ENCODE results near the gene UBTD2. TPM values are rescaled to one million over a fixed set of nuclear protein-coding genes. Genes with fewer than 3 reads are reported as not detected.
A peak's percentile ranks its signal among the peaks of the same experiment; 100 is the strongest.

UBTD2 gene
- total RNA-seq, 1 donor from 2014 or later = 30.1 TPM

DNA sequence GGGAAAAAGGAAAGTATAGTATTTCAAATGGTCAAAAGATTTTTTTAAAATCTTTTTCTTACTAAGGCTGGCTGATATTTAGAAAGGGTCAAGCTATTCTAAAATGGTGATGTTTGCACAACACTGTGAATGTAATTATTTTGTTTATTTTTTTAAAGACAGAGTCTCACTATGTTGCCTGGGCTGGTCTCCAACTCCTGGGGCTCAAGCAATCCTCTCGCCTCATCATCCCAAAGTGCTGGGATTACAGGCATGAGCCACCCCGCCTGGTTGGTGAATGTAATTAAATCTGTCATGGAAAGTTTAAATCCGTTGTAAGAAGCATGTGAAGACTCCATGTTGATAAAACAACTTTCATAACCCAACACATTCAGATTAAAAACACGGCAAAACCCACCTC is 2.6 kb downstream of the UBTD2 start:
- no peaks in the 10 kb centered on the region for H3K27me3 ChIP-seq (ENCODE audit: control insufficient read depth, insufficient read depth, low read length)
- DNase-seq (ENCODE audit: low read depth) = no peak
- H3K36me3 ChIP-seq (ENCODE audit: control insufficient read depth, insufficient read depth, low read length) = no peaks in the 10 kb centered on the region
- no peak overlapping the region for H3K4me3 ChIP-seq (ENCODE audit: low read depth, low read length)
- TF ChIP-seq, protein P1, sequence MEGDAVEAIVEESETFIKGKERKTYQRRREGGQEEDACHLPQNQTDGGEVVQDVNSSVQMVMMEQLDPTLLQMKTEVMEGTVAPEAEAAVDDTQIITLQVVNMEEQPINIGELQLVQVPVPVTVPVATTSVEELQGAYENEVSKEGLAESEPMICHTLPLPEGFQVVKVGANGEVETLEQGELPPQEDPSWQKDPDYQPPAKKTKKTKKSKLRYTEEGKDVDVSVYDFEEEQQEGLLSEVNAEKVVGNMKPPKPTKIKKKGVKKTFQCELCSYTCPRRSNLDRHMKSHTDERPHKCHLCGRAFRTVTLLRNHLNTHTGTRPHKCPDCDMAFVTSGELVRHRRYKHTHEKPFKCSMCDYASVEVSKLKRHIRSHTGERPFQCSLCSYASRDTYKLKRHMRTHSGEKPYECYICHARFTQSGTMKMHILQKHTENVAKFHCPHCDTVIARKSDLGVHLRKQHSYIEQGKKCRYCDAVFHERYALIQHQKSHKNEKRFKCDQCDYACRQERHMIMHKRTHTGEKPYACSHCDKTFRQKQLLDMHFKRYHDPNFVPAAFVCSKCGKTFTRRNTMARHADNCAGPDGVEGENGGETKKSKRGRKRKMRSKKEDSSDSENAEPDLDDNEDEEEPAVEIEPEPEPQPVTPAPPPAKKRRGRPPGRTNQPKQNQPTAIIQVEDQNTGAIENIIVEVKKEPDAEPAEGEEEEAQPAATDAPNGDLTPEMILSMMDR (IDR thresholded peaks at IDR 0.05; ENCODE audit: insufficient read depth, low read length, poor library complexity, severe bottlenecking) = no peak

DNA sequence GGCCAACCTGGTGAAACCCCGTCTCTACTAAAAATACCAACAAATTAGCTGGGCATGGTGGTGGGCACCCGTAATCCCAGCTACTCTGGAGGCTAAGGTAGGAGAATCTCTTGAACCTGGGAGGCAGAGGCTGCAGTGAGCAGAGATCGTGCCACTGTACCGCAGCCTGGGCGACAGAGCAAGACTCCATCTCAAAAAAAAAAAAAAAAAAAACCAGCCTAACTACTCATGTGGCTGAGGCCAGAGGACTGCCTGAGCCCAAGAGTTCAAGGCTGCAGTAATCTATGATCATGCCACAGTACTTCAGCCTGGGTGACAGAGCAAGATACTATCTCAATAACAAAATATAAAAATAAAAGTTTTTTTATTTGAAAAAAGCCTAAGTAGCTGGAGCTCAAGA is 3.2 kb downstream of the UBTD2 start:
- DNase-seq (ENCODE audit: low read depth) = no peak
- TF ChIP-seq, protein P1 (IDR thresholded peaks at IDR 0.05; ENCODE audit: insufficient read depth, low read length, poor library complexity, severe bottlenecking) = no peak
- Histone ChIP-seq H3K27me3 (ENCODE audit: control insufficient read depth, insufficient read depth, low read length) (no peaks in the 10 kb centered on the region), H3K36me3 (ENCODE audit: control insufficient read depth, insufficient read depth, low read length) (no peaks in the 10 kb centered on the region), H3K4me3 (ENCODE audit: low read depth, low read length) (no peak overlapping the region)

GRCh38 chr5:172278356-172278755 is 5.2 kb downstream of the UBTD2 start:
- TF ChIP-seq, protein P1 (IDR thresholded peaks at IDR 0.05; ENCODE audit: insufficient read depth, low read length, poor library complexity, severe bottlenecking) = no peak
- H3K4me3 ChIP-seq (ENCODE audit: low read depth, low read length) = no peak overlapping the region
- no peak for DNase-seq (ENCODE audit: low read depth)
- H3K27me3 ChIP-seq (ENCODE audit: control insufficient read depth, insufficient read depth, low read length) = no peaks in the 10 kb centered on the region
- H3K36me3 ChIP-seq (ENCODE audit: control insufficient read depth, insufficient read depth, low read length) = no peaks in the 10 kb centered on the region

DNA sequence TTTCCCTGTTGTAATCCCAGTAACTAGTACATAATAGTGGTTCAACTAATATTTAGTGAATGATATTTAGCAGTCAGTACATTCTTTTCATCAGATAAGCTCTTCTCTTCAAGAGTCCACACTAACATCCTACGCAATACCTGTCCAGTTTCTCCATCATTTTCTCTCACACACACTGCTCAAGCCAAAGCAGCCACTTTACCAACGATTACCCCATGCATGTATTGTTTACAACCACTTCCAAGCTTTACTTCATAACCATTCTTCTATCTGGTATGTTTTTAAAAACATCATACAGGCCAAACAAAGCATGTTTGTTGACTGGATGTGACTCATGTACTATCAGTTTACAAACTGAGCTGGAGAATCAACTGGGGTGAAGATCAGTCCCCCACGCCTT is 7.3 kb downstream of the UBTD2 start:
- Histone ChIP-seq H3K36me3 (ENCODE audit: control insufficient read depth, insufficient read depth, low read length) (no peaks in the 10 kb centered on the region), H3K4me3 (ENCODE audit: low read depth, low read length) (no peak overlapping the region), H3K27me3 (ENCODE audit: control insufficient read depth, insufficient read depth, low read length) (no peaks in the 10 kb centered on the region)
- no peak for DNase-seq (ENCODE audit: low read depth)
- TF ChIP-seq, protein P1 (IDR thresholded peaks at IDR 0.05; ENCODE audit: insufficient read depth, low read length, poor library complexity, severe bottlenecking) = no peak

GRCh38 chr5:172274951-172275753 is 8.4 kb downstream of the UBTD2 start:
- no peaks in the 10 kb centered on the region for H3K36me3 ChIP-seq (ENCODE audit: control insufficient read depth, insufficient read depth, low read length)
- peak; percentile 63 for DNase-seq (ENCODE audit: low read depth)
- H3K27me3 ChIP-seq (ENCODE audit: control insufficient read depth, insufficient read depth, low read length) = no peaks in the 10 kb centered on the region
- TF ChIP-seq, protein P1 (IDR thresholded peaks at IDR 0.05; ENCODE audit: insufficient read depth, low read length, poor library complexity, severe bottlenecking) = no peak
- H3K4me3 ChIP-seq (ENCODE audit: low read depth, low read length) = no peak overlapping the region

- TF ChIP-seq, protein P1 (IDR thresholded peaks at IDR 0.05; ENCODE audit: insufficient read depth, low read length, poor library complexity, severe bottlenecking) = no peak
- H3K36me3 ChIP-seq (ENCODE audit: control insufficient read depth, insufficient read depth, low read length) = no peaks in the 10 kb centered on the region
- H3K27me3 ChIP-seq (ENCODE audit: control insufficient read depth, insufficient read depth, low read length) = no peaks in the 10 kb centered on the region
- no peak for DNase-seq (ENCODE audit: low read depth)
- H3K4me3 ChIP-seq (ENCODE audit: low read depth, low read length) = no peak overlapping the region
Observed at GRCh38 chr5:172267943-172268342, 15.6 kb downstream of the UBTD2 start.

Measured in kidney epithelial cell (primary cell).